Mesendoderm (in vitro differentiated cells): ENCODE results near the gene IL17C.
A peak's percentile ranks its signal among the peaks of the same experiment; 100 is the strongest.

Experiments used
- DNase-seq: peaks from one replicate; pipeline ENCODE4 v3.0.0; 2013
- H2AK5ac ChIP-seq: 2 replicates; pipeline ENCODE4 v1.6.1; 2013; ENCODE audit warnings: low read length, inconsistent platforms
- H2BK120ac ChIP-seq: 2 replicates; pipeline ENCODE4 v1.6.1; 2013; ENCODE audit warnings: low read depth, mild to moderate bottlenecking, low read length, moderate library complexity, mixed read lengths
- H2BK15ac ChIP-seq: replicated peaks from 2 replicates; pipeline ENCODE4 v1.6.1; 2013; ENCODE audit warnings: low read depth, mild to moderate bottlenecking, moderate library complexity
- H2BK5ac ChIP-seq: 2 replicates; pipeline ENCODE4 v1.6.1; 2013; ENCODE audit warnings: low read length, inconsistent platforms
- H3K18ac ChIP-seq: 2 replicates; pipeline ENCODE4 v1.6.1; 2013; ENCODE audit warnings: mild to moderate bottlenecking, low read length, mixed read lengths
- H3K23ac ChIP-seq: one replicate; pipeline ENCODE4 v1.6.1; 2013; ENCODE audit warnings: low read length
- H3K27ac ChIP-seq: 2 replicates; pipeline ENCODE4 v1.5.1; 2013; ENCODE audit warnings: low read depth, mild to moderate bottlenecking, inconsistent platforms, low read length, moderate library complexity
- H3K27me3 ChIP-seq: 2 replicates; pipeline ENCODE4 v1.6.1; 2013; ENCODE audit warnings: low read length, control low read depth, mild to moderate bottlenecking, inconsistent platforms; ENCODE audit not compliant: insufficient read depth, poor library complexity
- H3K36me3 ChIP-seq: 2 replicates; pipeline ENCODE4 v1.6.1; 2013; ENCODE audit warnings: low read length, inconsistent platforms; ENCODE audit not compliant: control insufficient read depth, insufficient read depth
- H3K4ac ChIP-seq: one replicate; pipeline ENCODE4 v1.6.1; 2013; ENCODE audit warnings: low read depth, mild to moderate bottlenecking, low read length, moderate library complexity
- H3K4me1 ChIP-seq: 2 replicates; pipeline ENCODE4 v1.6.1; 2013; ENCODE audit warnings: low read depth, low read length, inconsistent platforms; ENCODE audit not compliant: control insufficient read depth
- H3K4me2 ChIP-seq: 2 replicates; pipeline ENCODE4 v1.6.1; 2013; ENCODE audit warnings: low read length
- H3K4me3 ChIP-seq: 2 replicates; pipeline ENCODE4 v1.5.1; 2013; ENCODE audit warnings: mild to moderate bottlenecking, low read length
- H3K56ac ChIP-seq: one replicate; pipeline ENCODE4 v1.6.1; 2013; ENCODE audit warnings: low read length
- H3K79me1 ChIP-seq: 2 replicates; pipeline ENCODE4 v1.6.1; 2013; ENCODE audit warnings: low read length, inconsistent platforms
- H3K79me2 ChIP-seq: 2 replicates; pipeline ENCODE4 v1.6.1; 2013; ENCODE audit warnings: mild to moderate bottlenecking, low read length; ENCODE audit not compliant: control insufficient read depth, insufficient read depth
- H3K9ac ChIP-seq: 2 replicates; pipeline ENCODE4 v1.6.1; 2013; ENCODE audit warnings: low read length, inconsistent platforms
- H4K5ac ChIP-seq: one replicate; pipeline ENCODE4 v1.6.1; 2013; ENCODE audit warnings: low read length
- H4K8ac ChIP-seq: one replicate; pipeline ENCODE4 v1.6.1; 2013; ENCODE audit warnings: low read depth, mild to moderate bottlenecking, control low read depth, low read length, moderate library complexity
- whole genome bisulfite sequencing: extraction: QIAGEN DNeasy Blood & Tissue Kit; methylation state at CpG from one replicate; pipeline ENCODE4 v1.1.7; 2013; ENCODE audit warnings: low lambda C conversion rate, missing lambda C conversion rate; ENCODE audit not compliant: insufficient coverage; ENCODE audit errors: extremely low coverage; 5-methylcytosine and 5-hydroxymethylcytosine counted together

Gene IL17C

DNA sequence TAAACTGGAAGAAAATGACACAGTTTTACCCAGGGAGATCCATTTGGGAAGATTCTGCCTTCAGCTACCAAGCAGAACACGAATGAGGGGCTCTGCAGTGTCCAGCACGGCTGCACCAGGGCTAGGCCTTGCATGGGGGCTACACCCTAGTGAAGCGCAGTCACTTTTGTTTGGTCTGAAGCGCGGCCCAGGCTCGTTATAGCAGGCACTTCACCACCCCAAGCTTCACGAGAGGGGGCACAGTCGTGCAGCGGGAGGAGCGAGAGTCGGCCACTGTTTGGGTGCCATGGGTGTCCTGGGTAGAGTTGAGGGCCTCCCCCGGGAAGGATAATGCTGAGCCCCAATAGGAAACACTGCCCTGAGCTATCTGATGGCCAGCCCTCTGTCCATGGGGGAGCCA lies 21.6 kb upstream of the IL17C start:
- Histone ChIP-seq H3K23ac (no peak overlapping the region), H3K4me1 (no peaks in the 10 kb centered on the region), H3K79me1 (peaks cover 13% of the 10 kb centered on the region), H3K9ac (no peak overlapping the region), H3K4ac (no peak overlapping the region), H4K8ac (no peak overlapping the region), H4K5ac (no peak overlapping the region), H2BK120ac (no peak overlapping the region), H3K79me2 (peaks cover 3% of the 10 kb centered on the region), H2BK15ac (no peak overlapping the region), H3K4me2 (no peak overlapping the region), H3K18ac (no peak overlapping the region), H3K36me3 (peaks cover 5% of the 10 kb centered on the region), H2AK5ac (no peak overlapping the region), H3K56ac (no peak overlapping the region), H2BK5ac (no peak overlapping the region), H3K4me3 (no peak overlapping the region), H3K27ac (peak overlapping the region; percentile 16), H3K27me3 (no peaks in the 10 kb centered on the region)
- no CpG with 5 or more reads among the region's 12 CpGs for WGBS
- no peak for DNase-seq

GRCh38 chr16:88617268-88618031 lies 20.9 kb upstream of the IL17C start:
- WGBS = no CpG with 5 or more reads among the region's 20 CpGs
- Histone ChIP-seq H2BK120ac (no peak overlapping the region), H3K18ac (no peak overlapping the region), H2AK5ac (no peak overlapping the region), H3K4ac (no peak overlapping the region), H3K27me3 (no peaks in the 10 kb centered on the region), H2BK15ac (no peak overlapping the region), H3K9ac (no peak overlapping the region), H3K4me1 (no peaks in the 10 kb centered on the region), H3K4me2 (no peak overlapping the region), H3K79me2 (peaks cover 3% of the 10 kb centered on the region), H3K23ac (no peak overlapping the region), H3K56ac (no peak overlapping the region), H4K5ac (no peak overlapping the region), H2BK5ac (no peak overlapping the region), H3K4me3 (no peak overlapping the region), H4K8ac (no peak overlapping the region), H3K27ac (no peak overlapping the region), H3K79me1 (peaks cover 13% of the 10 kb centered on the region), H3K36me3 (peaks cover 5% of the 10 kb centered on the region)
- peak; percentile 63 for DNase-seq

DNA sequence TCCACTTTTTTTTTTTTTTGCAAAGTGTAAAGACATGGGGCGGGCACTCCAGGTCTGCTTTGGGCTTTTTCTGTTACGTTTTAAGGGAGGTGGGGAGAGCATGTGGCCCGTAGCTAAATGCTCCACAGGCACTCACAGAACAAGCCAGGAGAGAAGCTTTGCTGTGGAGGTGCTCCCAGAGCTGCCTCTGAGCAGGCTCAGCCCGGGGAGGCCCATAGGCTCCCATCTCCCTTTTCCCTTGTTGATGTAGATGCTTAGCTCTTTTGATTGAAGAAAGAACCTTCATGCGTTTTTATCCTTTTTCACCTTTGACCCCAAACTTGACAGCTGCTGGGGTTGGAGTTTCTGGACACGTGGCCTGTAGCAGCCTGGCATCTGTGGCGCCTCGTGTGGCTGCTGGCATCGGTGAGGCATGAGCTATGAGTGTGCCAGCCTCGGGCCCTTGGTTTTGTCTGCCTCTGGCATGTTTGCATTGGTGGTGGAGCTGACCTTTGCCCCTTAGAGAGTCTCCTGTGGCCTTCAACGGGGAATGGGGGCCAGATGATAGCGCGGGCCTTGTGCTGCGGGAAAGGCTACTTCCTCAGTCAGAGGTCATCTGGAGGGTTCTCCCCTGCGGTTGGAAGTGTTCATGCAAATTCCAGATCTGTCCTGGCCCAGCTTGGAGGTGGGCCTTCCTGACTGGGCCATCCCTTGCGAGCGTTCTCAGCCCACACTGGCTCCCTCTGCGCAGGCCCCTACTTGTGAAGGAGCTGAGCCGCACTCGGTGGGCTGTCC lies 20.0 kb upstream of the IL17C start:
- H2BK15ac ChIP-seq = no peak overlapping the region
- H3K9ac ChIP-seq = no peak overlapping the region
- DNase-seq = no peak
- H3K4ac ChIP-seq = no peak overlapping the region
- no peaks in the 10 kb centered on the region for H3K4me1 ChIP-seq
- H2BK120ac ChIP-seq = no peak overlapping the region
- H4K8ac ChIP-seq = no peak overlapping the region
- H3K27me3 ChIP-seq = no peaks in the 10 kb centered on the region
- H3K4me2 ChIP-seq = no peak overlapping the region
- no peak overlapping the region for H3K56ac ChIP-seq
- WGBS = no CpG with 5 or more reads among the region's 20 CpGs
- H3K23ac ChIP-seq = no peak overlapping the region
- H2AK5ac ChIP-seq = no peak overlapping the region
- peaks cover 3% of the 10 kb centered on the region for H3K79me2 ChIP-seq
- peaks cover 8% of the 10 kb centered on the region for H3K36me3 ChIP-seq
- peaks cover 9% of the 10 kb centered on the region for H3K79me1 ChIP-seq
- H3K4me3 ChIP-seq = no peak overlapping the region
- no peak overlapping the region for H4K5ac ChIP-seq
- no peak overlapping the region for H3K27ac ChIP-seq
- H2BK5ac ChIP-seq = no peak overlapping the region
- H3K18ac ChIP-seq = no peak overlapping the region

GRCh38 chr16:88618956-88619667 lies 19.3 kb upstream of the IL17C start:
- no CpG with 5 or more reads among the region's 19 CpGs for WGBS
- Histone ChIP-seq H3K27ac (no peak overlapping the region), H3K79me1 (peaks cover 9% of the 10 kb centered on the region), H3K4me3 (no peak overlapping the region), H3K79me2 (peaks cover 2% of the 10 kb centered on the region), H3K23ac (no peak overlapping the region), H3K4ac (no peak overlapping the region), H2AK5ac (no peak overlapping the region), H3K36me3 (peaks cover 9% of the 10 kb centered on the region), H2BK120ac (no peak overlapping the region), H3K4me2 (no peak overlapping the region), H2BK15ac (no peak overlapping the region), H3K9ac (no peak overlapping the region), H4K5ac (no peak overlapping the region), H4K8ac (no peak overlapping the region), H3K4me1 (no peaks in the 10 kb centered on the region), H2BK5ac (no peak overlapping the region), H3K27me3 (no peaks in the 10 kb centered on the region), H3K18ac (no peak overlapping the region), H3K56ac (no peak overlapping the region)
- DNase-seq = no peak

DNA sequence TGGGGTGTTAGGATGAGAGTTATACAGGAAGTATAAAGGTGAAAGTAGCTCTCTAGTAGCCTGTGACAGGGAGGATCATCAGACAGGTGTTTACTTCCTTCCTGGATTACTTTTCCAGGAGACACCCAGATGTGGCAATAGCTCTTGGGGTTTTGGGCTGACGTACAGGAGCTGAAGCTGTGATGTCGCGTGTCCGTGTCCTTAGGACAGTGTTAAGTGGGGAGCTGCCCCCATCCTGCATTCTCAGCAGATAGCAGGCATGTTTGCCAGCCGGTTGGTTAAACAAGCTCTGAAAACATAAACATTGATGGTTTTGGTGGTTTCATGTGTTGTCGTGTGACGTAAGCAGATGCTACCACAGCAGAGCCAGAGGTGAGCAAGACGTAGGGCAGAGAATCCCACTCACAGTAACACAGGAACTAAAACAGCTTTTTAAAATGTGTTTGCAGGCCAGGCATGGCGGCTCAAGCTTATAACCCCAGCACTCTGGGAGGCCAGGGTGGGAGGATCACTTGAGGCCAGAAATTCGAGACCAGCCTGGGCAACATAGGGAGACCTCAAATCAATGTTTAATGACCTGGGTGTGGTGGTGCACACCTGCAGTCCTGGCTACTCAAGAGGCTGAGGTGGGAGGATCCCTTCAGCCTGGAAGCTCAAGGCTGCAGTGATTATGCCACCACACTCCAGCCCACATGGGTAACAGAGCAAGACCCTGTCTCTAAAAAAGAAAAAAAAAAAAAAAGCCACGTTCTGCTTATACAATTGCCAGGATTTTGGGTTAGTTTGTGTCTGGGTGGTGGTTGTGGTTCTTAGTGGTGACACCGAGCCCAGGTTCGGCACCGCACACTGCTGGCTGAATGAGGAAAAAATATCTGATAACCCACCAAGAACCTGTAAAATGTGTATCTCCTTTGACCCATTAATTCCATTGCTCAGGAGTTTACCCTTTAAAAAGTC lies 18.2 kb upstream of the IL17C start:
- Histone ChIP-seq H3K9ac (no peak overlapping the region), H3K4me2 (no peak overlapping the region), H3K23ac (no peak overlapping the region), H2BK120ac (no peak overlapping the region), H3K79me1 (peaks cover 8% of the 10 kb centered on the region), H3K36me3 (peaks cover 8% of the 10 kb centered on the region), H4K5ac (no peak overlapping the region), H2BK5ac (no peak overlapping the region), H3K4me1 (no peaks in the 10 kb centered on the region), H4K8ac (no peak overlapping the region), H3K27me3 (no peaks in the 10 kb centered on the region), H2BK15ac (no peak overlapping the region), H3K79me2 (no peaks in the 10 kb centered on the region), H2AK5ac (no peak overlapping the region), H3K18ac (no peak overlapping the region), H3K56ac (no peak overlapping the region), H3K4me3 (no peak overlapping the region), H3K4ac (no peak overlapping the region), H3K27ac (no peak overlapping the region)
- no peak for DNase-seq
- no CpG with 5 or more reads among the region's 14 CpGs for WGBS
